Measurements from ENCODE around the gene KCTD20.

GRCh38 chr6:36399970-36400369 is 42.8 kb upstream of the KCTD20 start:
- TF ChIP-seq POLR2A (IDR thresholded peaks at IDR 0.05) (no peak), CTCF (IDR thresholded peaks at IDR 0.05) (no peak), EP300 (IDR thresholded peaks at IDR 0.05) (no peak)
